Measurements from ENCODE around the gene SUCNR1. TPM values are rescaled to one million over a fixed set of nuclear protein-coding genes. Genes with fewer than 3 reads are reported as not detected.
"Not testable (repeated sequence)": the region's sequence is repeated elsewhere in the genome, so short reads cannot be mapped to it uniquely, and the experiment has no call there.

SUCNR1 gene
- total RNA-seq, 1 donor from 2014 or later = 2.7 TPM

DNA sequence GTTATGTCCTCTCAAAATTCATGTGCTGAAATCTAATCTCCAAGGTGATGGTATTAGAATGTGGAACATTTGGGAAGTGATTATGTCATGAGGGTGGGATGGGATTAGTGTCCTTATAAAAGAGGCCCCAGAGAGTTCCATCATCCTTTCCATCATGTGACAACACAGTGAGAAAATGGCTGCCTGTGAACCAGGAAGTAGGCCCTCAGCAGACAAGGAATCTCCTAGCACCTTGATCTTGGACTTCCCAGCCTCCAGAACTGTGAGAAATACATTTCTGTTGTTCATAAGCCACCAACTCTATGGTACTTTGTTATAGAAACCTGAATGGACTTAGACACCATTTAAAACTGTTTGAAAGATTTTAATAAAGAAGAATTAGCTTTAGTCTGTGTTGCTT, 20.8 kb downstream of the SUCNR1 start:
- Histone ChIP-seq H3K27me3 (ENCODE audit: low read depth) (no peaks in the 10 kb centered on the region), H3K9me3 (no peaks in the 10 kb centered on the region), H3K4me3 (no peak overlapping the region), H3K4me1 (peaks cover 4% of the 10 kb centered on the region), H3K27ac (no peak overlapping the region), H3K36me3 (no peaks in the 10 kb centered on the region)
- intact Hi-C loops (cut with DNase I) = no loop called here
- TF ChIP-seq, protein P1, sequence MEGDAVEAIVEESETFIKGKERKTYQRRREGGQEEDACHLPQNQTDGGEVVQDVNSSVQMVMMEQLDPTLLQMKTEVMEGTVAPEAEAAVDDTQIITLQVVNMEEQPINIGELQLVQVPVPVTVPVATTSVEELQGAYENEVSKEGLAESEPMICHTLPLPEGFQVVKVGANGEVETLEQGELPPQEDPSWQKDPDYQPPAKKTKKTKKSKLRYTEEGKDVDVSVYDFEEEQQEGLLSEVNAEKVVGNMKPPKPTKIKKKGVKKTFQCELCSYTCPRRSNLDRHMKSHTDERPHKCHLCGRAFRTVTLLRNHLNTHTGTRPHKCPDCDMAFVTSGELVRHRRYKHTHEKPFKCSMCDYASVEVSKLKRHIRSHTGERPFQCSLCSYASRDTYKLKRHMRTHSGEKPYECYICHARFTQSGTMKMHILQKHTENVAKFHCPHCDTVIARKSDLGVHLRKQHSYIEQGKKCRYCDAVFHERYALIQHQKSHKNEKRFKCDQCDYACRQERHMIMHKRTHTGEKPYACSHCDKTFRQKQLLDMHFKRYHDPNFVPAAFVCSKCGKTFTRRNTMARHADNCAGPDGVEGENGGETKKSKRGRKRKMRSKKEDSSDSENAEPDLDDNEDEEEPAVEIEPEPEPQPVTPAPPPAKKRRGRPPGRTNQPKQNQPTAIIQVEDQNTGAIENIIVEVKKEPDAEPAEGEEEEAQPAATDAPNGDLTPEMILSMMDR (IDR thresholded peaks at IDR 0.05) = no peak
- ATAC-seq = no peak
- no peak for DNase-seq

DNA sequence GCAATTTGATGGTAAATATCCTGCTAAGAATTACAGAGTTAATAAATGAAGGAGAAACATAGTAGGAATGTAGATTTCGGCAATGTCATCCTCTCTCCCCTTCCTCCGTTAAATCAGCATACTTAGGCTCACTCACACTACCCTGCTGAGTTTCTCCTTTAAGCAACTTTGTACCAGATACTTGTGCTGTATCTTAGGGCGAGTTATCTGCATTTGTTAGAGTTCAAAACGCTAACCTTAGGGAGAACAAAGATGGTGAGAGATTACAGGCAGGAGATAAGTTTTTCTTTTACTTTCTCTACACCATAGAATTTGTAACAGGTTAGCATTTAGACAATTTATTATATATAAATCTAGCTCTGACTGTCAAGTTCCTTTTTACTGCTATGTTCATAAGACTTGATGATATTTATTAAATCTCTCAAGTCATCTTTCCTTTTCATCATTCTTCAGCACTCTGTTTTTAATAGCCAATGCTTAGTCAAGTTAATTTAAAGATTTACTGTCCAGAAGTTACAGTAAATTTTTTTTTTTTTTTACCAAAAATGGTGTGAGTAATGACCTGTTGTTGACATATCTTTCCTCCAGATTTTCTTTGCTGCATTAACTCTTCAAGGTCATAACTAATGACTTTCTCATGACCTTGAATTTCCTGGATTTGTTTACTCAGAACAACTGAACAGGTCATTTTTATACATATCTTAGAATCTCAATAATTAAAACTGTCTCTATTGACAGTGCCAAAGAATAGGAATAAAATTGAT, 22.2 kb downstream of the SUCNR1 start:
- Histone ChIP-seq H3K4me3 (no peak overlapping the region), H3K27me3 (ENCODE audit: low read depth) (no peaks in the 10 kb centered on the region), H3K36me3 (no peaks in the 10 kb centered on the region), H3K9me3 (no peaks in the 10 kb centered on the region), H3K27ac (no peak overlapping the region), H3K4me1 (peaks cover 4% of the 10 kb centered on the region)
- ATAC-seq = no peak
- DNase-seq = no peak
- intact Hi-C loops (cut with DNase I) = no loop called here
- TF ChIP-seq, protein P1 (IDR thresholded peaks at IDR 0.05) = no peak

DNA sequence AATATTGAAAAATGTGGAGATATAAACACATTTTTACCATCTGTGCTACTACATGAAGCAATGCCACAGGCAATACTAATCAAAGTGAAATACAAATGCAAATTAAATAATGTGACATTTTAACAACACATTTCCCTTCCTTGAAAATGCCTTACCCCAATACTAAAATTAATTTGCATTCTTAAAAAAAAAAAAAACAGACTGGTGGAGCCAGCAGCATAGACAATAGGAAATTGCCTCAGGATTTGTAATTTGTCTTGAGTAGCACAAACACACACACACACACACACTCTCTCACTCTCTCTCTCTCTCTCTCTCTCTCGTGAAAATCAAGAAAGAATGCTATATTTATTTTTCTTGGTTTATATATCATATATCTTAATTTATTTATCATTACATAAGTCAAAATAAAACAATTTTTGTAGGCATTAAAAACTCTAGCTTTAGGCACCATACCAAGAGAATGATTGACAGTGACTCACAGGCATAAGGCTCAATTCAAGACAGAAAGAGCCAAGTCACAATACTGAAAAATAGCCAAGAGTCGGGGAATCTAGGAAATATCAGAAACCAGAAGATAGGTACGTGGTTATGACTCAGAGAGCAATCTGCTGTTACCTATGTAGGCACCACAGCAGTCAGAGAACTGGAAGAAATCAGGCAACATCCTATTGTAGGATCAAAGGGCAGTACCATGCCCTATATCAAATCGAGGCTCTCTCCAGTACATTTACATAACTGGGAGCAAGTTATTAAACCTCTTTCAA, 23.0 kb downstream of the SUCNR1 start:
- H3K27ac ChIP-seq = no peak overlapping the region
- intact Hi-C loops (cut with DNase I) = no loop called here
- no peaks in the 10 kb centered on the region for H3K27me3 ChIP-seq (ENCODE audit: low read depth)
- no peaks in the 10 kb centered on the region for H3K36me3 ChIP-seq
- H3K9me3 ChIP-seq = no peaks in the 10 kb centered on the region
- H3K4me1 ChIP-seq = peaks cover 4% of the 10 kb centered on the region
- DNase-seq (no peak), ATAC-seq (no peak)
- H3K4me3 ChIP-seq = no peak overlapping the region
- TF ChIP-seq, protein P1 (IDR thresholded peaks at IDR 0.05) = no peak

DNA sequence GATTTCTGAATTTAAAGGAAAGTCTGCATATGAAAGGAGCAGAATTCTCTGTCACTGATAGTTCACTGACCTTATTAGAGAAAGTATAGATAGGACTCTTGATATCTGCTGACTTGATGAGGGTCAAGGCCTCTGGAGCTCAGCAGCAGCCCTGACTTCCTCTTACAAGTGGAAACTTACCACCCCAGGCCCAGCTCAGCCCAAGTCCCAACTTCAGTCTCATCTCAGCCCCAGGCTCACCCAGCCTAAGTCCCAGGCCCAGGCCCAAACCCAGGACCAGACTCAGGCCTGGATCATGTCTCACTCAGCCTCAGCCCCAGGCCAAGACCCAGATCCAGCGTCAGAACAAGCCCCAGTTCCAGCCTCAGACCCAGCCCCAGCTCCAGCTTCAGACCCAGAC, 24.7 kb downstream of the SUCNR1 start:
- H3K27ac ChIP-seq; DNase-seq; H3K4me3 ChIP-seq; H3K9me3 ChIP-seq; H3K36me3 ChIP-seq; H3K27me3 ChIP-seq (ENCODE audit: low read depth); intact Hi-C loops (cut with DNase I); H3K4me1 ChIP-seq: not testable (repeated sequence)
- peak in 1 of 2 donors; percentile 58 for ATAC-seq

DNA sequence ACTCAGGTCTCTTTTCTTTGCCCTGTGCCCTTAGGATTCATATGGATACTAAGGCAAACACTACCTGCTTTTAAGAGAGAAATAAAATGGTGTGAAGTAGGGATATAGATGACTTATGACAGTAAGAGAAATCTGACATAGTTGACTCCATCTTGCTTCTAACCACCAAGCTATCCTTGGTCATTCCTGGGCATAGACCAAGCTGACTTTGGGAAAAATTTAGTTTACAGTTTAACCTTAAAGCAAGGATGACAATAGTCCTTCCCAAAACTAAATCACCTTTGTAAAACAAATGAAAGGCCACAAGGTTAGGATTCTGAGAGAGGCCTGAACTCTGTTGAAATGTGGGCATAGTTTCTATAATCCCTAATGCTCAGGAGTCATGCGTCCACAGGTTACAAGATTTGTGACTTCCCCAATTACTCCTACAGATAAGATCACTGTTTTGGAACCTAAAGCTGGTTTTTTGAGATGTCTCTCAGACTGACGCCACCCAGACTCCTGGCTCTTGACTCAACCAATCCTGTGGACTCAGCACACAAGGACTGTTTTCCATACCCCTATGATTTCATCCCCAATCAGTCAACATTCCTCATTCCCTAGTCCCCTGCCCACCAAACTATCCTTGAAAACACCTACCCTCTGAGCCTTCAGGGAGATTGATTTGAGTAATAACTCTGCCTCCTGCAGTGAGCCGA, 25.3 kb downstream of the SUCNR1 start:
- ATAC-seq; intact Hi-C loops (cut with DNase I); H3K36me3 ChIP-seq; H3K4me1 ChIP-seq; H3K27ac ChIP-seq; DNase-seq; H3K9me3 ChIP-seq; H3K4me3 ChIP-seq; H3K27me3 ChIP-seq (ENCODE audit: low read depth): not testable (repeated sequence)

DNA sequence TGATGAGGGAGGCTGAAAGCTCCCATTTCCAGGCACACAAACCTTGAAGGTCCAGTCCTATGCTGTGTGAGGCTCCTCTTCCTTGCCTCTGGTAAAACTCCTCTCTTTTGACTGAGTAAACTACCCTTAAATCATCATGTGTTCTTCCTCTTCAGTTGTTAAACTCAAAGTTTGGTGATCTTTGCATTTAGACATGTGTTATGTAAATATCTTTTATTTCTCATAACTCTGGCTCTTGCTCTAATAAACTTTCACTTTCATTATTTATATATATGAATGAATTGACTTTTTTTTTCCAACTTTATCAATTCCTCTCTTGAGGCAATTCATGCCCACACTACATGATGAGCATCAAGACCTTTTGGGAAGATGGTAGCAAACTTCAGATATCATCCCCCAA, 26.6 kb downstream of the SUCNR1 start:
- intact Hi-C loops (cut with DNase I) = no loop called here
- Histone ChIP-seq H3K36me3 (no peaks in the 10 kb centered on the region), H3K9me3 (no peaks in the 10 kb centered on the region), H3K4me1 (peaks cover 6% of the 10 kb centered on the region), H3K4me3 (no peak overlapping the region), H3K27me3 (ENCODE audit: low read depth) (no peaks in the 10 kb centered on the region), H3K27ac (no peak overlapping the region)
- TF ChIP-seq, protein P1 (IDR thresholded peaks at IDR 0.05) = no peak
- no peak for DNase-seq
- ATAC-seq = no peak

Measured in lower lobe of right lung (tissue), 2 donors.